Kidney (tissue), 14 donors: Measurements from ENCODE around the gene ENTPD7. TPM values are rescaled to one million over a fixed set of nuclear protein-coding genes. Genes with fewer than 3 reads are reported as not detected.

Experiments
- DNase-seq, 5 donors: peaks; one replicate each; pipeline ENCODE4 v3.0.0-alpha.2; 2013 to 2020
- FAIRE-seq: peaks from 2 replicates; lab custom pipeline; 2012; peaks lifted over from hg19 to GRCh38; lab: Jason Lieb, UNC
- H3K27ac ChIP-seq, 2 donors: one replicate each; pipeline ENCODE4 v1.7.0; 2013; ENCODE audit warnings: low read depth in 2 of 2, low read length in 2 of 2, inconsistent platforms in 1 of 2
- H3K27me3 ChIP-seq: one replicate; pipeline ENCODE4 v1.7.1; 2013; ENCODE audit warnings: low read length, inconsistent platforms; ENCODE audit not compliant: control insufficient read depth, insufficient read depth
- H3K36me3 ChIP-seq, 3 donors: one replicate each; pipeline versions ENCODE4 v1.7.0 to v1.7.1; 2013; ENCODE audit warnings: low read length in 3 of 3, control low read depth in 1 of 3, inconsistent platforms in 1 of 3; ENCODE audit not compliant: insufficient read depth in 3 of 3, control insufficient read depth in 2 of 3
- H3K4me1 ChIP-seq, 3 donors: one replicate each; pipeline versions ENCODE4 v1.7.0 to v1.7.1; 2013; ENCODE audit warnings: low read length in 3 of 3, inconsistent platforms in 1 of 3, low read depth in 1 of 3; ENCODE audit not compliant: control insufficient read depth in 2 of 3, insufficient read depth in 2 of 3
- H3K4me3 ChIP-seq, 3 donors: one replicate each; pipeline versions ENCODE4 v1.7.0 to v1.8.1; 2013; ENCODE audit warnings: low read length in 3 of 3, control low read depth in 1 of 3, inconsistent platforms in 1 of 3
- H3K9ac ChIP-seq, 3 donors: one replicate each; pipeline versions ENCODE4 v1.7.0 to v1.7.1; 2013; ENCODE audit warnings: low read length in 3 of 3, control low read depth in 1 of 3, inconsistent platforms in 1 of 3
- H3K9me3 ChIP-seq, 3 donors: one replicate each; pipeline versions ENCODE4 v1.7.0 to v1.7.1; 2013; ENCODE audit warnings: low read length in 3 of 3, control low read depth in 1 of 3, inconsistent platforms in 1 of 3; ENCODE audit not compliant: control insufficient read depth in 2 of 3, insufficient read depth in 1 of 3
- CTCF ChIP-seq: IDR thresholded peaks from 3 replicates; pipeline ENCODE4 v1.5.1; 2012; ENCODE audit warnings: mild to moderate bottlenecking, moderate library complexity, borderline replicate concordance; ENCODE audit not compliant: insufficient read depth; ENCODE audit errors: extremely low read depth
- intact Hi-C: fragments of 100-400 bp; cut with DNase I; formaldehyde crosslinking; loops from one replicate; pipeline ENCODE4 v1.11.1; 2022
- polyA plus RNA-seq: library from polyadenylated mRNA; stranded (reverse); fragments of 350-450 nt; fragmentation: Illumina TruSeq; extraction: RNeasy Lipid Tissue Mini Kit (QIAGEN cat#74804); gene quantifications from one replicate; pipeline ENCODE4 v1.2.3, GENCODE V29; 2014; ENCODE audit warnings: low read depth, low replicate concordance; ENCODE audit not compliant: insufficient read depth
- total RNA-seq: library from RNA; stranded (reverse); fragmentation: NEBNext Ultra II Directional; extraction: Animal tissue kit (Norgen Biotek cat#: 25700); gene quantifications from one replicate; pipeline ENCODE4 v1.2.1, GENCODE V29; 2021
- donor health status: control.
- donor health status: control.
- donor health status: control.
- donor health status: control.
- donor health status: control.
- donor health status: DM: yes; HTN: yes; CAD: no.
- donor health status: Normal renal cell carcinoma (clear cell type).

The ENTPD7 gene
- total and polyA plus RNA-seq, 2 donors from 2014 or later = 1.4 to 16.1 TPM

GRCh38 chr10:99681553-99681952, 22.2 kb downstream of the ENTPD7 start:
- no peak overlapping the region for H3K27ac ChIP-seq
- no peak for FAIRE-seq
- H3K9ac ChIP-seq = no peak overlapping the region
- intact Hi-C loops = no loop called here
- H3K4me3 ChIP-seq = no peak overlapping the region
- H3K9me3 ChIP-seq = no peaks in the 10 kb centered on the region
- H3K27me3 ChIP-seq = no peaks in the 10 kb centered on the region
- no peak for TF ChIP-seq CTCF
- peak in 2 of 5 donors; percentile 14 to 16 for DNase-seq
- peaks cover 0 to 8% (median 0%) of the 10 kb centered on the region in 3 donors for H3K36me3 ChIP-seq
- peaks cover 0 to 11% (median 2%) of the 10 kb centered on the region in 3 donors for H3K4me1 ChIP-seq

- no peaks in the 10 kb centered on the region for H3K27me3 ChIP-seq
- intact Hi-C loops = no loop called here
- H3K4me3 ChIP-seq = no peak overlapping the region
- no peak overlapping the region for H3K27ac ChIP-seq
- no peak for TF ChIP-seq CTCF
- H3K9me3 ChIP-seq = no peaks in the 10 kb centered on the region
- FAIRE-seq = peak; percentile 64
- DNase-seq = peak in 2 of 5 donors; percentile 34 to 46
- H3K9ac ChIP-seq = no peak overlapping the region
- peaks cover 0 to 11% (median 2%) of the 10 kb centered on the region in 3 donors for H3K4me1 ChIP-seq
- H3K36me3 ChIP-seq = peaks cover 0 to 8% (median 0%) of the 10 kb centered on the region in 3 donors
Observed at GRCh38 chr10:99682032-99682431, 22.7 kb downstream of the ENTPD7 start.

- no peak overlapping the region for H3K27ac ChIP-seq
- no peak for FAIRE-seq
Observed at GRCh38 chr10:99682752-99683151, 23.4 kb downstream of the ENTPD7 start.

More at GRCh38 chr10:99682752-99683151, 23.4 kb downstream of the ENTPD7 start:
- Histone ChIP-seq H3K9me3 (no peaks in the 10 kb centered on the region), H3K4me3 (no peak overlapping the region), H3K9ac (no peak overlapping the region), H3K4me1 (peaks cover 0 to 11% (median 2%) of the 10 kb centered on the region in 3 donors), H3K27me3 (no peaks in the 10 kb centered on the region), H3K36me3 (peaks cover 0 to 8% (median 0%) of the 10 kb centered on the region in 3 donors)
- peak; percentile 26 for TF ChIP-seq CTCF
- no peak for DNase-seq
- intact Hi-C loops = no loop called here
